GM19043 (cell line): ENCODE data around the gene HAUS1.

Experiments
- ATAC-seq: cut with Tn5 transposase; IDR thresholded peaks from one replicate; pipeline ENCODE4 v1.9.1; 2021; ENCODE audit warnings: low read depth; ENCODE audit not compliant: unreplicated experiment

The HAUS1 gene

GRCh38 chr18:46104128-46104911 is at the start of gene HAUS1:
Gene HAUS1 (plus strand): TSS chr18:46104385. CDS start chr18:46104412, 27 bp downstream.
- peak; percentile 92 for ATAC-seq

DNA sequence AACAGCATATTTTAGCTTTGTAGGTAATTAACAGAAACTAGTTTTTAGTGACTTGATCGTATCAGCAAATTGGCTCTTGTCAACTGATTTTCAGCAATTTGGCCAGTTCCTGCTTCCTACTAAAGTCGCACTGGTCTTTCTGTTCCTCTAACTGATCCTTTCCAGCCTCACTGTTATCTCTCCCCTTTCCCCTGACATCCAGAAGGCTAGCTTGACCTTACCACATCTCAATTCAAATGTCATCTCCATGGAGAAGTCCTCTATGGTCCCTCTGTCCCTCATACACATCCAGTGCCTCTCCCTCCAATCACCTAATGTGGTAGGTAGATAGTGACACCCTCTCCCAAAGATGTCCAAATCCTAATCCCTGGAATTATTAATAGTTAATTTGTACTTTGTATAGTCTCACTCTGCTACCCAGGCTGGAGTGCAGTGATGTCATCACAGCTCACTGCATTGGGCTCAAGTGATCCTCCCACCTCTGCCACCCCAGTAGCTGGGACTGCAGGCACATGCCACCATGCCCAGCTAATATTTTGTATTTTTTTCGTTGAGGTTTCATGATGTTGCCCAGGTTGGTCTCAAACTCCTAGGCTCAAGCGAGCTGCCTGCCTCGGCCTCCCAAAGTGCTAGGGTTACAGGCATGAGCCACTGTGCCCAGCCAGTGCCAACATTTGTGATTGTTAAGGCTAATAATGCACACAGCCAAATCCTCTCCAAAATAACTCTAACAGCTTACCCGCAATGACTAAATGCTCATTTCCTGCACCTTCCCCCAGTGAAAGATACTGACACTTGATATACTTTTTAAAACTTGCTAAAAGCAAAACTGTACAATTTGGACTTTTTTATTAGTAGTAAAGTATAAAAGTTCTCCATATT is 49.0 kb upstream of the HAUS1 start:
- ATAC-seq: no peak

GRCh38 chr18:46055838-46056230 is 48.4 kb upstream of the HAUS1 start:
- no peak for ATAC-seq

DNA sequence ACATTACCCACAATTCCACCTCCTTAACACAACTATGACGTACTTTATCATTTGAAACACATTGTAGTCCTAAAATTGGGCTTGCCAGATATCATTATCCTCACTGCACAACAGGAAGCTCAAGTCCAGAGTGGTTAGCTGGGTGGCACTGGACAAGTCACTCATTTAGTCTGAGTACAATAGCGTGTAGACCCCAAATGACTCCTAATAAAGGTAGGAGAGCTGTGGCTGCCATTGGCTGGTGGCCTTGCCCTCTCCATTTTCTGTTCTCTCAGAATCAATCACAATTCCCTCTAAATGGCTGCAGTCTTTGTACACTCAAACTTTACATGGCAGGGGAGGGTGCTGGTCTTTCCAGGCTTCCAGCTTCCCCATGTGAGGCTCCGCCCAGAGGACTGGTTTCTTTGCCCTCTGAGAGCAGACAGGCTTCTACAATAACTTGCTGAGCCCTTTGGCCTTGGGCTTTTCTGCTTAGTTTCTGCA is 43.8 kb upstream of the HAUS1 start:
- no peak for ATAC-seq

DNA sequence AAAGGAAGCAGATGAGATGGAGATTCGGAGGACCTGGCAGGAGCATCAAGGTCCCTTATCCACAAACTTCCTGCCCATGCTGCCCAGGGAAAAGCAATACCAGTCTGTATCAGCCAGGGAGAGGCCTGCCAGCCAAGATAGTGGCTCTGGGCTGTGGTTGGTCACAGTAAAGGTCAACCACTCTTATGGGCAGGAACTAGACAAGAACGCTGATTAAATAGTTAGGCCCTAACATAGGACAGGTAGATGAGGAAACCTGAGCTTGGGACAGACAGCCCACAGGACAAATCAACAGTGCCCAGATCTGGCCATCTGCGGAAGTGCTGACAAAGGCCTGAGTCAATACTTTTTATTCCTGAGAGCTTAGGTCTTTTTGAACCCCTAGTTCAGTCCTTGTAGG is 42.8 kb upstream of the HAUS1 start:
- no peak for ATAC-seq

GRCh38 chr18:46061796-46062195 is 42.4 kb upstream of the HAUS1 start:
- ATAC-seq: no peak

GRCh38 chr18:46062781-46063180 is 41.4 kb upstream of the HAUS1 start:
- no peak for ATAC-seq

GRCh38 chr18:46067438-46068007 is 36.7 kb upstream of the HAUS1 start:
- no peak for ATAC-seq

GRCh38 chr18:46068763-46069162 is 35.4 kb upstream of the HAUS1 start:
- ATAC-seq: no peak

- ATAC-seq: no peak
Measured at GRCh38 chr18:46069524-46069923, 34.7 kb upstream of the HAUS1 start.

DNA sequence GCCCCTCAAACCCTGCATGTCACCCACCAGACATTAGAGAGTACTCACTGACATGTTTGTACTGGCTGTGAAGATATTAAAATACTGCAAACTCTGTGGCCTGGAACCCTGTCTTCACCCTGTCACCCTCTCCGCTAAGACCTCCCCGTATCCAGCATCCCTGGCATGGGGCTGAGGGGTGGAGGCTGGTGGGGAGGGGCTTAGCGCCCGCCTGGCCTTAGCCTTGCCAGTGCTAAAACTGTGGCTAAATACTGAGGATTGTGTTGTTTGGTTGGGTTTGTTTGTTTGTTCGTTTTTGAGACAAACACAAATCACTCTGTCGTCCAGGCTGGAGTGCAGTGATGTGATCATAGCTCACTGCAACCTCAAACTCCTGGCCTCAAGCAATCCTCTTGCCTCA is 34.0 kb upstream of the HAUS1 start:
- ATAC-seq: no peak

DNA sequence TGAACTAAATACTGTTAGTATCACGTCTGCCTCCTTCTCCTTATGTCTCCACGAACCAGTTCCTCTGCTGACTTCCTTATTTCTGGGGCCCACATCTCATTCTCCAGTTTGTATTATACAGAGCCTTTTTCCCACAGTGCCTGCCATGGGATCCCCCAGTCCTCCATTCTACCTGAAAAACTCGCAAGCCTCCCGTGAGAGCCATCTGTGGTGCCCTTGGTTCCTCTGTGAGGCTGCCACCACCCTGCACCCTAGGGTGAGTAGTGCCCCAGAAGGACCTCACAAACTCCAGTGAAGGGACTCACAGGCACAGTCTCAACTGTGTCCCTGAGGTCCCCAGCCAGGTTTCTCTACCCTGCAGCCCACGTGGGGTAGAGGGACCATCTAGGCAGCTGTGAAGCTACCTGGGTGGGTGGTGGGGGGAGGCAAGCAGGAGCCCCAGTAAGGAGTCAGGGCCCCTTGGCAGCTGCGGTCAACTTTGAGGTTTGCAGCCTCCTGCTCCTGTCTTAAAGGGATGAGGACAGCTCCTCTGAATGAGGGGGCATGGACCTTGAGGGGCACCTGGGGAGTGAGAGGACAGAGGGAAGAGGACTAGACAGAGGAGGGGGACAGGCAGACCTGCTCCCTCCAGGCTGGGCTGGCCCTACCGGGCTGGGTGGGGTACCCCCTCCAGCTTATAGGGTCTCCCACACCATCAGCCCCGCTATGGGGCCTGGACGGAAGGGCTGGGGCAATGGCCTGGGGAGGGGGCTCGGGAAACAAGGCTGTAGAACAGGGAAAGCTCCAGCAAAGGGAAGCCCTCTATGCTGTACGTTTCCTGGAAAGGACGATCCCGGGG is 33.2 kb upstream of the HAUS1 start:
- ATAC-seq: peak; percentile 3

DNA sequence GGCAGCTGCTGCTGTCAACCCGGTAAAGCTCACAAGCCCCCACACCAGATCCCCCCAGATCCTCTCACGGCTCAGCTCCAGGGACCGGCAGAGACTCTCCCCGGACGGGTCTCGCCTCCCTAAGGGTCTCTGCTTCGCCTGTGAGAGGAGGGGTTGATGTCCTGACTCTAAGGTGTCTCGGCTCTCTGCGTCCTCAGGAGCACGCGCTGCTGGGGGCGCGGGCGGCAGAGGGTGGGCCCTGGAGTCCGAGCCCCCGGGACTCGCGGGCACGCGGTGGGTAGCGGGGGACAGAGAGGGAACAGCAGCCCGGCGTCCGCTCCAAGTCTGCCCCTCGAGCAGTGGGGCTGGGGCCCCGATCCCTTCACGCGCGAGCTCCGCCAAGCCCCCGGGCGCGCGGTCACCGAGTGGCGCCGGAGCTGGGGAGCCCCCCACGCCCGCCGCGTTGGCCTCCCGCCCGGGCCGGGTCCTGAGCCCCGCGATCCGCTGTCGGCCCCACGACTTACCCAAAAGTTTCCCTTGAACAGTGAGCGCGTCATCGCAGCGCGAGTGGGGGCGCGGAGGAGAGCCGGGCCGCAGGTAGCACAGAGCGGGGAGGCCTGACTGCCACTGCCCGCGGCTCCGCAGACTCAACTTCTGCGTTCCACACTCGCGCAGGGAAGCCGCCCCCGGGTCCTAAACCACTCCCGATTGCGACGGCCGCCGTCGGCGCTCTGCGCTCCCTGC is 32.4 kb upstream of the HAUS1 start, which contains the start of gene PSTPIP2:
Gene PSTPIP2 (minus strand): TSS at position 608 of the 723 bp plus-strand sequence. CDS start 72 bp downstream, at position 536.
- peak; percentile 62 for ATAC-seq

- ATAC-seq: no peak
Measured at GRCh38 chr18:46072376-46072867, 31.8 kb upstream of the HAUS1 start.

DNA sequence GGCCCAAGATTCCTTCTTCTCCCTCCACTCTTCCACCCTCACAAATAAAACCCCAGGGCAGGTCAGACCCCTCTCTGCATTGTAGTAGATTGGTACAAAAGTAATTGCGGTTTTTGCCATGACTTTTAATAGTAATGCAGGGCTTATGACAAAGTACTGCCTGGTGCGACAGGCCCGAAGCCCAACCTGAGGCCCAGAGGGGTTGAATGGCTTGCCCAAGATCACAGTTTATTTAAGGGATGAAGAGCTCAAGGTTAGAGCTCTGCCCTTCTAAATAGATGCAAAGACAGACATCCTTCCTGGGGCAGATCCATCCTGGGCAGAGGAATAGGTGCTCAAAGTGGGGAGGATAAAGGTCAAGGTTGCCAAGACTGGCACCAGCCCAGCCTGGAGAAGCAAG is 31.2 kb upstream of the HAUS1 start:
- ATAC-seq: no peak

- no peak for ATAC-seq
Measured at GRCh38 chr18:46073474-46074331, 30.5 kb upstream of the HAUS1 start.

GRCh38 chr18:46079336-46079735 is 24.8 kb upstream of the HAUS1 start:
- no peak for ATAC-seq

DNA sequence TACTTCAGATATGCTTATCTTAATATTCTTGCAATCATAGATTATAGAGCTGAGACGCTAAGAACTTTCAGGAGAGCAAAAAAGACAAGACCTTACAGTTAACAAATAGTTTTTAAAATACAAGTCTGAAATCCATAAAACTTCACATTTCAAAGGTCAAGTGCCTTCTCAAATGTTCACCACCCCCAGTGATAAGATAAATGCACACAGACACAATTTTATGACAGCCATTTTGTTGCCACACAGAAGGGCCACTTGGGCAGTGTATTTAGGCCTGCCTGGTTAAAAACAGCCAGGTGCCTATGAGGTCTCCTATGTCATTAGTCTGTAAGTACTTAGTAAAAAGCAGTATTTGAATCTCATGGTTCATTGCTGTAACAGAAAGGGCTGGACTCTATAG is 24.0 kb upstream of the HAUS1 start:
- ATAC-seq: no peak
